Measurements from ENCODE around the gene TFB1M.

Gene TFB1M

DNA sequence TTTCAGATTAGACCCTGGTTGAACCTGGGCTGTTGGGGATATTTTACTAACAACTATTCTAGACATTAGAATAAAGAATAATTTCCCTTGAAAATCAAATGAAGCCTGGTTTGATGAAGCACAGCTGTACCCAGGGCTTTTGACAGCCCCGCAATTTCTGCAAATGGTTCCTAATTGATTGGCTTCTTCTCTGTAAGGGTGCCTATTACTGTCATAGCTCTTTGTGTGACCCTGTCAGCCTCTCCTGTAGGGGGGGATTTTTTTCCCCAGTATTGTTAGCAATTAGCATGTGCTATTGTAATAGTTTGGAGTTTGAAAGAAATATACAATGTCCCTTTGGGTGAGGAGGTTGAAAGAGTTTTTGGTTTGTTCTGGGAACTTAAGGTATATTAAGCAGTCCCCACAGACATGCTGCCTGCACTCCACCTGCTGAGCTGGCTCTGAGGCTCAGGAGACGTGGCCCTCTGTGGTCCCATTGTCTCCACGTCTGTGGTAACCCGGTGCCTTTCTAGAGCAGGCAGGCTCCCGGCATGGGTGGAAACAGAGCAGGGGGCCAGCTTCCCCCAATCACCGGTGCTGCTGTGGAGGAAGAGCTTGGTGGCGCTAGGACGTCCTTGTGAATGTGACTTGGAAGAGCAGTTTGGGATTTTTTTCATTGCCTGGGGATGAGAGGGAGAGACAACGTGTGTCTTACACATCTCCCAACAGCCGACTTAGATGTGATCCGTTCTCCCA, 97.8 kb downstream of the TFB1M start:
- TF ChIP-seq, protein P1, sequence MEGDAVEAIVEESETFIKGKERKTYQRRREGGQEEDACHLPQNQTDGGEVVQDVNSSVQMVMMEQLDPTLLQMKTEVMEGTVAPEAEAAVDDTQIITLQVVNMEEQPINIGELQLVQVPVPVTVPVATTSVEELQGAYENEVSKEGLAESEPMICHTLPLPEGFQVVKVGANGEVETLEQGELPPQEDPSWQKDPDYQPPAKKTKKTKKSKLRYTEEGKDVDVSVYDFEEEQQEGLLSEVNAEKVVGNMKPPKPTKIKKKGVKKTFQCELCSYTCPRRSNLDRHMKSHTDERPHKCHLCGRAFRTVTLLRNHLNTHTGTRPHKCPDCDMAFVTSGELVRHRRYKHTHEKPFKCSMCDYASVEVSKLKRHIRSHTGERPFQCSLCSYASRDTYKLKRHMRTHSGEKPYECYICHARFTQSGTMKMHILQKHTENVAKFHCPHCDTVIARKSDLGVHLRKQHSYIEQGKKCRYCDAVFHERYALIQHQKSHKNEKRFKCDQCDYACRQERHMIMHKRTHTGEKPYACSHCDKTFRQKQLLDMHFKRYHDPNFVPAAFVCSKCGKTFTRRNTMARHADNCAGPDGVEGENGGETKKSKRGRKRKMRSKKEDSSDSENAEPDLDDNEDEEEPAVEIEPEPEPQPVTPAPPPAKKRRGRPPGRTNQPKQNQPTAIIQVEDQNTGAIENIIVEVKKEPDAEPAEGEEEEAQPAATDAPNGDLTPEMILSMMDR (IDR thresholded peaks at IDR 0.05): no peak
- no peak overlapping the region for H3K4me3 ChIP-seq
- no peak overlapping the region for H3K27ac ChIP-seq
- DNase-seq (ENCODE audit: low spot score): no peak

DNA sequence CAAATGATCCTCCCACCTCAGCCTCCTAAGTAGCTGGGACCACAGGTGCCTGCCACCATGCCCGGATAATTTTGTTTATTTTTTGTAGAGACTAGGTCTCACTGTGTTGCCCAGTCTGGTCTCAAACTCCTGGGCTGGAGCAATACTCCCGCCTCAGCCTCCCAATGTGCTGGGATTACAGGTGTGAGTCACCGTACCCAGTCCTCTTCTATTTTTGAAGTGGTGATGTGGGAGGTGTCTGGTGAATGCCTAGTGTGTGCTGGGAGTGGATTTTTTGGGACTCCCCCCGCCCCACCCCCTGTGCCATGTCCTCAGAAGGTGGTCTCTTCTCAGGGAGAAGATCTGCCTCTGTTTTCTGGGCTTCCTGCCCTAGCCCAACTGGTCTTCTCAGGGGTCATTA, 98.4 kb downstream of the TFB1M start:
- TF ChIP-seq, protein P1 (IDR thresholded peaks at IDR 0.05): no peak
- no peak for DNase-seq (ENCODE audit: low spot score)
- no peak overlapping the region for H3K27ac ChIP-seq
- H3K4me3 ChIP-seq: no peak overlapping the region

DNA sequence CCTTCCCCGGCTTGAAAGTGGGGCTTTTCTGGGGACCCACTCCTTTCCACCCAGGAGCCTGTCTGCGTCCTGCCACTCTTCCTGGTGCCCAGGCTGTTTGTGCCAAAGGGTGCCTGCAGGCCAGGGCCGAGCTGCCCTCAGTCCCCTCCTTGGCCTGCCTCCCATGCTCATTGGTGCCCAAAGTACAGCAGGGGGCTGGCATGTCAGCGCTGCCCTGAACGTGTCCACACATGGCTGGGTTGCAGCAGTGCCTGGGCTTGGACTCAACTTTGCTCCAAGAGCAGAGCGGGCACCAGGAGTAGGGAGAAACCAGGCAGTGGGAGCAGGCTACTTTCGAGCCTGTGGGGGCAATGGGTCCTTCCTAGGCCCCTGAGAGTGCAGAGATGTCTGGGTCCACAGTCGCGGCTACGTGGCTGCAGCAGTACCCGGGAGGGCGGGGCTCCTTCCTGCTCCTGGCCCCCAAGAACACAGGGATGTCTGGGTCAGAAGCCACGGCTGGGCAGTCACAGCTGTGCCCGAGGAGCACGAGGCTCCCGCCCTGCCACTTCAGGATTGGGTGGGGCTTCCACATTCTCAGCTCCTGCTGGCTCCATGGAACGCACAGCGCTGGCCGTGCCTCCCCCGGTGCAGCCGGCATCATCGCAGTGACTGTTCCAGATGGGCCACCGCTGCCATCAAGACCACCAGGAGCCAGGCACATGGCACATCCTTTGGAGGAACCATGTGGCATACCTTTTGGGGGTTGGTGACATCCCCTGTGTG, 100.5 kb downstream of the TFB1M start:
- DNase-seq (ENCODE audit: low spot score): no peak
- Histone ChIP-seq H3K4me3 (no peak overlapping the region), H3K27ac (no peak overlapping the region)
- TF ChIP-seq, protein P1 (IDR thresholded peaks at IDR 0.05): no peak

DNA sequence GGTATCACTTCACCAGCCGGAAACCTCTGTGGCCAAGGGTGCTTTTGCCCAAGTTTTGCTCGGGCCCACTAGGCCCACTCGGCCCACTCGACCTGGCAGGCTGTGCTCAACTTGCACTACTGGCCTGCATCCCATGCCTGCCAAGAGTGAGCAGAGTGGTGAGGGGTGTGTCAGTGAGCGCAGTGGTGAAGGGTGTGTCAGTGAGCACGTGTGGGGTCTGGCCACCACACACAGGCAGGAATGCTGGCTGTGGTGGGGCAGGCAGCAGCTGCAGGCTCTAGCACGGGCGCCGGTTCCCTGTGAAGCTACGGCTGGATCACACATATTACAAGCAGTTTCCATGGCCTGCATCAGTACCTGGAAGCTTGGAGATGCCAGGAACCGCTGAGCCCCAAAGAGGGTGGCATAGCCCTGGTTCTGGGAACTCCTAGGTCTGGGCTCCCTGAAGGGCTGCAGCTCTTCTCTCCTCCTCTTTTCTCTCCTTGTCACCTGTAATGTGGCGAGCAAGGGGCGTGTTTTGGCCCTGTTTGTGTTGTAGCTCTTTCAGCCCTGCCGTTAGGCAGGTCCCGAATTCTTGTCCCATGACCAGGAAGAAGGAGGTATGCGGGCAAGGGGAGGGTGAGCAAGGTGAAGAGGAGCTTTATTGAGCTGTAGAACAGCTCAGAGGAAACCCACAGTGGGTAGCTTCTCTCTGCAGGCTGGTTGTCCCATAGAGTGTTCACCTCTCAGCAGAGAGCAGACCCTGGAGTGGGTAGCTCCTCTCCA, 101.5 kb downstream of the TFB1M start:
- Histone ChIP-seq H3K4me3 (no peak overlapping the region), H3K27ac (no peak overlapping the region)
- TF ChIP-seq, protein P1 (IDR thresholded peaks at IDR 0.05): no peak
- DNase-seq (ENCODE audit: low spot score): no peak

DNA sequence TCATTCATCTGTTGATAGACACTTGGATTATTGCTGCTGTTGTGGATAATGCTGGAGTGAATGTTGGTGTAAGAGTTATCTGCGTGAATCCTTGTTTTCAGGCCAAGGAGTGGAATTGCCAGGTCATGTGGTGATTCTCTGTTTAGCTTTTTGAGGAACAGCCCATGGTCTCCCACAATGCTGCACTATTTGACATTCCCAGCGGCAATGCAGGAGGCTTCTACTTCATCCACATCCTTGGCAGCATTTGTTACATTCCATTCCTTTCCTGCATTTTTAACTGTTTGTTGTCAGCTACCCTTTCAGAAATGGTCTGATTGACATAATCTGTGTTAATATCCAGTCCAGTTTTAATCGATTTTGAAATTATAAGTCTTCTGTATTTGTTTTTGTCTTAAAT, 102.2 kb downstream of the TFB1M start:
- TF ChIP-seq, protein P1 (IDR thresholded peaks at IDR 0.05): no peak
- Histone ChIP-seq H3K4me3 (no peak overlapping the region), H3K27ac (no peak overlapping the region)
- DNase-seq (ENCODE audit: low spot score): no peak

DNA sequence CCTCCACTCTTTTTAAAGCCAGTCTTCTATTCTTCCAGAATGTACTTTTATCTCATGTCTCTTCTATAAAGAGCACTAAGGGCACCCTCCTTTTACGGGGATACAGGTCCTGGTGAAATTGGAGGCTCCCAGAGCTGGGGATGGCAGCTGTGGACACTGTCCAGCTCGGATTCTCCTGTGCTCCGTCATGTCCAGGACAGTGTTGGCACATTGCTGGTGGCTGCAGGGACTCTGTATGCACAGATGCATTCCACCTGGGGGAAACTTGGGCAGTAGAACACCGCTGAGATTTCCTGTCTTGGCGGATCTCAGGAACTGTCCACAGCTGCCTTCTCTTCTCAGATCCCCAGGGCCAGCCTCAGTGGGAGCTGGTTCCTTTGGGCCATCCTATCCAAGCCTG, 107.1 kb downstream of the TFB1M start:
- no peak overlapping the region for H3K27ac ChIP-seq
- no peak for DNase-seq (ENCODE audit: low spot score)
- TF ChIP-seq, protein P1 (IDR thresholded peaks at IDR 0.05): no peak
- H3K4me3 ChIP-seq: no peak overlapping the region
